Adrenal gland (tissue), 5 donors: ENCODE results near the gene CCDC192.
"Not testable (repeated sequence)": the region's sequence is repeated elsewhere in the genome, so short reads cannot be mapped to it uniquely, and the experiment has no call there.

Experiments used
- POLR2A ChIP-seq, 2 donors: fragments of 450-650 bp; IDR thresholded peaks; one replicate each; pipeline ENCODE4 v1.6.1; 2017; ENCODE audit warnings: antibody characterized with exemption in 2 of 2, mild to moderate bottlenecking in 2 of 2, moderate library complexity in 1 of 2
- TF ChIP-seq, protein P1 (sequence below), 6 experiments: fragments of 450-650 bp in 4 of 6; fragments of 200-600 bp in 2 of 6; sonication (generic) in 1 of 6; IDR thresholded peaks; 1 replicate in 5 of 6; 2 replicates in 1 of 6; pipeline versions ENCODE4 v1.5.1 to v1.8.0; 2016 to 2021; ENCODE audit warnings: antibody characterized with exemption in 6 of 6, mild to moderate bottlenecking in 2 of 6, moderate library complexity in 1 of 6
- donor health status: DM: no; HTN: no; CAD: no.

DNA sequence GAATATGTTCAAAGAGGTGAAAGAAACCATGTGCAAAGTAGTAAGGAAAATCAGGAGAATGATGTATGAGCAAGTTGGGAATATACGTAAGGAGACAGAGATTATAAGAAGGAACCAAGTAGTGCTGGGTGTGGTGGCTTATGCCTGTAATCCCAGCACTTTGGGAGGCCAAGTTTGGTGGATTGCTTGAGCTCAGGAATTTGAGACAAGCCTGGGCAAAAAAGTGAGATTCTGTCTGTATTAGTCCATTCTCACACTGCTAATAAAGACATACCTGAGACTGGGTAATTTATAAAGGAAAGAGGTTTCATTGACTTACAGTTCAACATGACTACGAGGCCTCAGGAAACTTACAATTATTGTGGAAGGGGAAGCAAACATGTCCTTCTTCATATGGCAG, 88.7 kb downstream of the CCDC192 start:
- TF ChIP-seq, protein P1, sequence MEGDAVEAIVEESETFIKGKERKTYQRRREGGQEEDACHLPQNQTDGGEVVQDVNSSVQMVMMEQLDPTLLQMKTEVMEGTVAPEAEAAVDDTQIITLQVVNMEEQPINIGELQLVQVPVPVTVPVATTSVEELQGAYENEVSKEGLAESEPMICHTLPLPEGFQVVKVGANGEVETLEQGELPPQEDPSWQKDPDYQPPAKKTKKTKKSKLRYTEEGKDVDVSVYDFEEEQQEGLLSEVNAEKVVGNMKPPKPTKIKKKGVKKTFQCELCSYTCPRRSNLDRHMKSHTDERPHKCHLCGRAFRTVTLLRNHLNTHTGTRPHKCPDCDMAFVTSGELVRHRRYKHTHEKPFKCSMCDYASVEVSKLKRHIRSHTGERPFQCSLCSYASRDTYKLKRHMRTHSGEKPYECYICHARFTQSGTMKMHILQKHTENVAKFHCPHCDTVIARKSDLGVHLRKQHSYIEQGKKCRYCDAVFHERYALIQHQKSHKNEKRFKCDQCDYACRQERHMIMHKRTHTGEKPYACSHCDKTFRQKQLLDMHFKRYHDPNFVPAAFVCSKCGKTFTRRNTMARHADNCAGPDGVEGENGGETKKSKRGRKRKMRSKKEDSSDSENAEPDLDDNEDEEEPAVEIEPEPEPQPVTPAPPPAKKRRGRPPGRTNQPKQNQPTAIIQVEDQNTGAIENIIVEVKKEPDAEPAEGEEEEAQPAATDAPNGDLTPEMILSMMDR (IDR thresholded peaks at IDR 0.05) = not testable (repeated sequence)
- not testable (repeated sequence) for TF ChIP-seq POLR2A (IDR thresholded peaks at IDR 0.05)
